ENCODE measurements around the gene METTL14. TPM values are rescaled to one million over a fixed set of nuclear protein-coding genes. Genes with fewer than 3 reads are reported as not detected.

METTL14 gene
- total RNA-seq, 1 donor from 2014 or later: 46.4 TPM

GRCh38 chr4:118714682-118715081 lies 29.5 kb downstream of the METTL14 start:
- no peak overlapping the region for H3K27ac Mint-ChIP-seq (ENCODE audit: unreplicated experiment)
- TF ChIP-seq CTCF (IDR thresholded peaks at IDR 0.05; ENCODE audit: partially characterized antibody, unreplicated experiment): no peak
- H3K9me3 Mint-ChIP-seq (ENCODE audit: unreplicated experiment): no peaks in the 10 kb centered on the region

GRCh38 chr4:118716304-118716703 lies 31.1 kb downstream of the METTL14 start:
- Mint-ChIP-seq H3K27ac (ENCODE audit: unreplicated experiment) (no peak overlapping the region), H3K36me3 (ENCODE audit: unreplicated experiment) (no peaks in the 10 kb centered on the region), H3K9me3 (ENCODE audit: unreplicated experiment) (no peaks in the 10 kb centered on the region), H3K27me3 (ENCODE audit: unreplicated experiment) (no peaks in the 10 kb centered on the region), H3K4me3 (ENCODE audit: unreplicated experiment) (no peak overlapping the region), H3K4me1 (ENCODE audit: low read depth, unreplicated experiment) (no peaks in the 10 kb centered on the region)
- TF ChIP-seq CTCF (IDR thresholded peaks at IDR 0.05; ENCODE audit: partially characterized antibody, unreplicated experiment): no peak
- no peak for DNase-seq

More at GRCh38 chr4:118714682-118715081, 29.5 kb downstream of the METTL14 start:
- DNase-seq: no peak
- no peaks in the 10 kb centered on the region for H3K36me3 Mint-ChIP-seq (ENCODE audit: unreplicated experiment)
- no peak overlapping the region for H3K4me3 Mint-ChIP-seq (ENCODE audit: unreplicated experiment)
- no peaks in the 10 kb centered on the region for H3K27me3 Mint-ChIP-seq (ENCODE audit: unreplicated experiment)
- no peaks in the 10 kb centered on the region for H3K4me1 Mint-ChIP-seq (ENCODE audit: low read depth, unreplicated experiment)

GRCh38 chr4:118718511-118719170 lies 33.4 kb downstream of the METTL14 start:
- TF ChIP-seq CTCF (IDR thresholded peaks at IDR 0.05; ENCODE audit: partially characterized antibody, unreplicated experiment): no peak
- Mint-ChIP-seq H3K9me3 (ENCODE audit: unreplicated experiment) (no peaks in the 10 kb centered on the region), H3K4me3 (ENCODE audit: unreplicated experiment) (no peak overlapping the region), H3K4me1 (ENCODE audit: low read depth, unreplicated experiment) (no peaks in the 10 kb centered on the region), H3K27ac (ENCODE audit: unreplicated experiment) (no peak overlapping the region), H3K36me3 (ENCODE audit: unreplicated experiment) (no peaks in the 10 kb centered on the region), H3K27me3 (ENCODE audit: unreplicated experiment) (no peaks in the 10 kb centered on the region)
- DNase-seq: no peak

GRCh38 chr4:118721752-118722151 lies 36.6 kb downstream of the METTL14 start:
- Mint-ChIP-seq H3K9me3 (ENCODE audit: unreplicated experiment) (no peaks in the 10 kb centered on the region), H3K27me3 (ENCODE audit: unreplicated experiment) (no peaks in the 10 kb centered on the region), H3K4me1 (ENCODE audit: low read depth, unreplicated experiment) (no peaks in the 10 kb centered on the region), H3K27ac (ENCODE audit: unreplicated experiment) (no peak overlapping the region), H3K4me3 (ENCODE audit: unreplicated experiment) (no peak overlapping the region), H3K36me3 (ENCODE audit: unreplicated experiment) (no peaks in the 10 kb centered on the region)
- no peak for TF ChIP-seq CTCF (IDR thresholded peaks at IDR 0.05; ENCODE audit: partially characterized antibody, unreplicated experiment)
- no peak for DNase-seq

- Mint-ChIP-seq H3K27me3 (ENCODE audit: unreplicated experiment) (no peaks in the 10 kb centered on the region), H3K4me3 (ENCODE audit: unreplicated experiment) (no peak overlapping the region), H3K27ac (ENCODE audit: unreplicated experiment) (no peak overlapping the region), H3K4me1 (ENCODE audit: low read depth, unreplicated experiment) (no peaks in the 10 kb centered on the region), H3K9me3 (ENCODE audit: unreplicated experiment) (no peaks in the 10 kb centered on the region), H3K36me3 (ENCODE audit: unreplicated experiment) (no peaks in the 10 kb centered on the region)
- TF ChIP-seq CTCF (IDR thresholded peaks at IDR 0.05; ENCODE audit: partially characterized antibody, unreplicated experiment): no peak
- no peak for DNase-seq
Observed at GRCh38 chr4:118723369-118723768, 38.2 kb downstream of the METTL14 start.

Data from glutamatergic neuron (in vitro differentiated cells).